T1000 (cell line): ENCODE measurements around the gene PFN3.
A peak's percentile ranks its signal among the peaks of the same experiment; 100 is the strongest.
"Not testable (repeated sequence)": the region's sequence is repeated elsewhere in the genome, so short reads cannot be mapped to it uniquely, and the experiment has no call there.

Experiments used
- DNase-seq: peaks from one replicate; lab custom pipeline; 2025; ENCODE audit warnings: mixed read lengths; lab: John Stamatoyannopoulos, UW

Gene PFN3

GRCh38 chr5:177372034-177372896, 28.2 kb downstream of the PFN3 start:
- no peak for DNase-seq

- DNase-seq = no peak
Measured at GRCh38 chr5:177371120-177372033, 29.1 kb downstream of the PFN3 start.

GRCh38 chr5:177370488-177371119, 29.9 kb downstream of the PFN3 start:
- DNase-seq = peak; percentile 63

GRCh38 chr5:177369645-177370440, 30.6 kb downstream of the PFN3 start:
- DNase-seq = no peak

GRCh38 chr5:177368869-177369644, 31.4 kb downstream of the PFN3 start:
- no peak for DNase-seq

GRCh38 chr5:177367981-177368868, 32.2 kb downstream of the PFN3 start:
- DNase-seq = no peak

- DNase-seq = no peak
Measured at GRCh38 chr5:177367323-177367848, 33.1 kb downstream of the PFN3 start.

- DNase-seq = no peak
Measured at GRCh38 chr5:177366528-177367322, 33.7 kb downstream of the PFN3 start.

- DNase-seq = no peak
Measured at GRCh38 chr5:177365845-177366527, 34.5 kb downstream of the PFN3 start.

- DNase-seq = no peak
Measured at GRCh38 chr5:177364159-177364962, 36.1 kb downstream of the PFN3 start.

GRCh38 chr5:177363565-177363964, 36.9 kb downstream of the PFN3 start:
- DNase-seq = no peak

- DNase-seq = no peak
Measured at GRCh38 chr5:177362610-177363507, 37.6 kb downstream of the PFN3 start.

- DNase-seq = no peak
Measured at GRCh38 chr5:177362292-177362609, 38.2 kb downstream of the PFN3 start.

- DNase-seq = no peak
Measured at GRCh38 chr5:177361418-177362291, 38.8 kb downstream of the PFN3 start.

- DNase-seq = not testable (repeated sequence)
Measured at GRCh38 chr5:177360740-177361139, 39.7 kb downstream of the PFN3 start.
